Mucosa of rectum (tissue), 2 donors: ENCODE measurements around the gene MMP28.

Experiments used
- H3K27ac ChIP-seq, 2 donors: one replicate each; pipeline ENCODE4 v1.7.0; 2013; ENCODE audit warnings: inconsistent platforms in 2 of 2, low read depth in 2 of 2, low read length in 2 of 2
- H3K27me3 ChIP-seq, 2 donors: one replicate each; pipeline ENCODE4 v1.7.0; 2013; ENCODE audit warnings: low read length in 2 of 2; ENCODE audit not compliant: control insufficient read depth in 2 of 2, insufficient read depth in 2 of 2
- H3K36me3 ChIP-seq, 2 donors: one replicate each; pipeline ENCODE4 v1.7.0; 2013; ENCODE audit warnings: low read length in 2 of 2; ENCODE audit not compliant: control insufficient read depth in 2 of 2, insufficient read depth in 2 of 2
- H3K4me1 ChIP-seq, 2 donors: one replicate each; pipeline ENCODE4 v1.7.0; 2013; ENCODE audit warnings: low read length in 2 of 2, mild to moderate bottlenecking in 1 of 2; ENCODE audit not compliant: control insufficient read depth in 2 of 2, insufficient read depth in 2 of 2
- H3K4me3 ChIP-seq, 2 donors: one replicate each; pipeline ENCODE4 v1.7.0; 2013; ENCODE audit warnings: low read length in 2 of 2
- H3K9ac ChIP-seq, 2 donors: one replicate each; pipeline ENCODE4 v1.7.0; 2013; ENCODE audit warnings: low read length in 2 of 2, low read depth in 1 of 2, mild to moderate bottlenecking in 1 of 2
- H3K9me3 ChIP-seq, 2 donors: one replicate each; pipeline ENCODE4 v1.7.0; 2013; ENCODE audit warnings: low read length in 2 of 2; ENCODE audit not compliant: control insufficient read depth in 2 of 2
- donor health status: healthy.
- donor health status: Normal muscosa, but diverticular disease.

MMP28 gene

GRCh38 chr17:35816723-35817122, 21.3 kb upstream of the MMP28 start:
- Histone ChIP-seq H3K4me1 (peaks cover 0 to 2% of the 10 kb centered on the region in 2 donors), H3K9me3 (no peaks in the 10 kb centered on the region), H3K36me3 (peaks cover 10 to 11% of the 10 kb centered on the region in 2 donors), H3K27me3 (no peaks in the 10 kb centered on the region), H3K27ac (no peak overlapping the region), H3K4me3 (no peak overlapping the region), H3K9ac (no peak overlapping the region)

DNA sequence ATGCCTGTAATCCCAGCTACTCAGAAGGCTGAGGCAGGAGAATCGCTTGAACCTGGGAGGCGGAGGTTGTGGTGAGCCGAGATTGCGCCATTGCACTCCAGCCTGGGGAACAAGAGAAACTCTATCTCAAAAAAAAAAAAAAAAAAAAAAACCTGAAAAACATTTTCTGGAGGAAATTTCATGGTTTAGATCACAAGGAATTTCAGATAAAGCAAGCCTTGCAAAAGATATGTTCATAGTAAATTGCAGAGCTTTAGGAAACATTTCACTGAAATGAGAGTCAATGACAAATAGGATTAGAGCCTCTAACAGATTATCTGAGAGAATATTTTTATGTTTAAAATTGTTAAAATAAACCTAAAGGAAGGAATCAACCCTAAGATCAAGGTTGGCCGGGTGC, 17.0 kb upstream of the MMP28 start:
- Histone ChIP-seq H3K9ac (no peak overlapping the region), H3K27ac (no peak overlapping the region), H3K9me3 (no peaks in the 10 kb centered on the region), H3K36me3 (peaks cover 0 to 3% of the 10 kb centered on the region in 2 donors), H3K27me3 (no peaks in the 10 kb centered on the region), H3K4me1 (peaks cover 17 to 18% of the 10 kb centered on the region in 2 donors), H3K4me3 (no peak overlapping the region)

- peaks cover 0 to 3% of the 10 kb centered on the region in 2 donors for H3K36me3 ChIP-seq
- no peak overlapping the region for H3K9ac ChIP-seq
- H3K9me3 ChIP-seq: no peaks in the 10 kb centered on the region
- no peak overlapping the region for H3K27ac ChIP-seq
- H3K4me1 ChIP-seq: peaks cover 16 to 17% of the 10 kb centered on the region in 2 donors
- no peak overlapping the region for H3K4me3 ChIP-seq
- H3K27me3 ChIP-seq: no peaks in the 10 kb centered on the region
These were observed 16.3 kb upstream of the MMP28 start for GRCh38 chr17:35811759-35812158.

GRCh38 chr17:35809855-35810461, 14.5 kb upstream of the MMP28 start:
- Histone ChIP-seq H3K4me1 (peaks cover 16 to 17% of the 10 kb centered on the region in 2 donors), H3K36me3 (no peaks in the 10 kb centered on the region), H3K9ac (peak overlapping the region; percentile 88 to 96), H3K4me3 (peak overlapping the region; percentile 91 to 98), H3K9me3 (no peaks in the 10 kb centered on the region), H3K27me3 (no peaks in the 10 kb centered on the region), H3K27ac (peak overlapping the region; percentile 94 to 96)

DNA sequence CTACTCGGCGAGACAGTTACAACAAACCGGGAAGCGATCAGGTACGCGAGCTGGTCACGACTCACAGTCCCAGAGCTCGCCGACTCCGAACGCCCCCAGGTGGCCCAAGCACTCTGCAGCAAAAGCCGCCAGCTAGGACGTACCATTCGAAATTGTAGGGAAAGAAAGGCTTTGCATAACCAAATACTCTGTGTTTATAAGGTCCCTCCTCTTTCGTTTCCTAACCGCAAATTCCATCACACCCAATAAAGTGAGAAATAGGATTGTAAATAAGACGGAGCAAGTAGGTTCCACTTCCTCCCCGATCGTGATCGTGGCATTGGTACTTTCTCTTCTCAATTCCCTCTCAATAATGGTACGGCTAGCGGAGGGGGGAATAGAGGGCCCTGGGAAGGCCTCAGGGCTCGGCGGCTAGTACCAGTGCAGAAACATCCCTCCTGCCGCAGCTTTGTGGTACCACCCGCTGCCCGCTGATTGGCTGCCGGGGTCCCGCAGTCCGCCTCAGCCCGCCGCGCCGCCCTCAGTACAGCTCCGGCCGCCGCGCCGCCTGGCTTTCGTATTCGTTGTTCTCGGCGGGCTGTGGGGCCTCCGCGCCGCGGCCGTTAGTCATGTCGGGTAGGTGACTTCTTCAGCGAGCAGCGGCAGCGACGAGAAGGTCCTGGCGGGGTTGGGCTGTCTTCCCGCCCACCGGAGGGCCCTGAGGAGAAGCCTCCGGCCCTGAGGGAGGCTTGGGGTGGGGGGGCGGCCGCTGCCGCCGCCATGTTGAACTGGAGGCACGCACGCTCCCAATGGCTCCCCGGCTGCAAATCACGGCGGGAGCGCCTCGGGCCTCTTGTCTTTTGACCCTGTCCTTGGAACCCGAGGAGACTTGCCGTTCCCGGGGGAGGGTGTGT, 13.8 kb upstream of the MMP28 start, which contains the start of gene TAF15:
TAF15 (plus strand) TSS at position 523 of the 893 bp plus-strand sequence; CDS start at position 609, 86 bp downstream.
- H3K4me1 ChIP-seq: peaks cover 16 to 17% of the 10 kb centered on the region in 2 donors
- H3K9me3 ChIP-seq: no peaks in the 10 kb centered on the region
- H3K27ac ChIP-seq: peak within 1 kb of the TSS; percentile 94 to 96
- no peaks in the 10 kb centered on the region for H3K36me3 ChIP-seq
- peak within 1 kb of the TSS; percentile 88 to 96 for H3K9ac ChIP-seq
- no peaks in the 10 kb centered on the region for H3K27me3 ChIP-seq
- peak within 1 kb of the TSS; percentile 91 to 98 for H3K4me3 ChIP-seq

DNA sequence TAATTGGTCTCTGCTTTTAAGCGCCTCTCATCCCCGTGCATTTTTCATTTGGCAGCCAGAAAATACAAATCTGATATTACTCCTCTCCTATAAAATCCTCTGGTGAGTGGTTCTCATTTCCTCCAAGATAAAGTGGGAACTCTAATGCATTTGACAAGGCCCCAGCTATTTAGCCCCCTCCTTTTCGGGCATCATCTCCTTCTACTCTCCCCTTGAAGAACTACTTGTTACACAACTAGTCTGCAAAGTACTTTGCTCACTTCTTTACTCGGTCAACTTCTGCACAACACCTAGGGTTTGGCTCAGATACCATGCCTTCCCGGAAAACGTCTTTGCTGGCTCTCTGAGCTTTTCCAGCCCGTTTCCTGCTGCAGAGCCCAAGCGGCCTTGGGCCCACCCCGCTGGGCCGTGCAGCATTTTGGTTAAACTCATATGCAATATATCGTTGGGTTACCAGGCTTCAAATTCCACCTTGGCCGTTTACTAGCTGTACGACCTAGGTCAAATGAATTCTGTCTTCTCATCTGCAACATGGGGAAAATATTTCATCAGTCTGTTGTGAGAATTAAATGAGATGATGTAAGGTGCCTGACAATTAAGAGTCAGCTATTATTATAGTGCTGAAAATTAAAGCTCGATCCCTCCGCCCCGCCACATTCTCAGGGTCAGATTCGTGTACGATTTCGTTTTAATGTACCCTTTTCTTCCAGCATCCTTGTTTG, 13.0 kb upstream of the MMP28 start:
- no peaks in the 10 kb centered on the region for H3K27me3 ChIP-seq
- peak overlapping the region; percentile 91 to 98 for H3K4me3 ChIP-seq
- H3K27ac ChIP-seq: peak overlapping the region; percentile 94 to 96
- no peaks in the 10 kb centered on the region for H3K36me3 ChIP-seq
- H3K9me3 ChIP-seq: no peaks in the 10 kb centered on the region
- H3K9ac ChIP-seq: peak overlapping the region; percentile 88 to 96
- H3K4me1 ChIP-seq: peaks cover 16 to 17% of the 10 kb centered on the region in 2 donors

- H3K4me1 ChIP-seq: peaks cover 16 to 17% of the 10 kb centered on the region in 2 donors
- no peaks in the 10 kb centered on the region for H3K36me3 ChIP-seq
- H3K9ac ChIP-seq: no peak overlapping the region
- H3K9me3 ChIP-seq: no peaks in the 10 kb centered on the region
- H3K27me3 ChIP-seq: no peaks in the 10 kb centered on the region
- H3K4me3 ChIP-seq: no peak overlapping the region
- H3K27ac ChIP-seq: no peak overlapping the region
These were observed 12.1 kb upstream of the MMP28 start for GRCh38 chr17:35807371-35808144.

DNA sequence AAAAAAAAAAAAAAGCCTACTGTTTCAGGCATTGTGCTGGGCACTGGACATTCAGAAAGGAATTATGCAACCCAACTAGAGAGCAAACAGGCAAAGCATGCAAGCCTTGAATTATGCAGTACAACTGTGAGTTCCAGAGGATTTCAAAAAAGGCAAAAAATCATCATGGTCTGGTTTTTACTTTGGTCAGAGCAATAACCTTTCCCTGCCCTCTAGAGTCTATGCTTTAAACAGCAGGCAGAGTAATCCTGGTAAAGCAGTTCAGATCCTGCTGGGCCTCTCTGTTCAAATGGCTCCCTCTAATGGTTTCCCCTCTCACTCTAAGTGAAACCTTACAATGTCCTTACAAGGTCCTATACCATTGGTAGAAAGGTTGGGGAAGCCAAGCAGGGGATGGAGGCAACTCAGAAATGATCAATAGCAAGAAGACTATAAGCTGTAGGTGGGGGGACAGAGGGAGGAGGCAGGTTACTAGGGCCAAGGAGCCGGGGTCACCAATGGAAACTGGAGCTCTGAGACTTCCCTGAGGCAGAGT, 9.3 kb upstream of the MMP28 start:
- Histone ChIP-seq H3K4me3 (no peak overlapping the region), H3K36me3 (no peaks in the 10 kb centered on the region), H3K27ac (no peak overlapping the region), H3K9ac (no peak overlapping the region), H3K9me3 (no peaks in the 10 kb centered on the region), H3K27me3 (no peaks in the 10 kb centered on the region), H3K4me1 (peaks cover 17 to 26% of the 10 kb centered on the region in 2 donors)

DNA sequence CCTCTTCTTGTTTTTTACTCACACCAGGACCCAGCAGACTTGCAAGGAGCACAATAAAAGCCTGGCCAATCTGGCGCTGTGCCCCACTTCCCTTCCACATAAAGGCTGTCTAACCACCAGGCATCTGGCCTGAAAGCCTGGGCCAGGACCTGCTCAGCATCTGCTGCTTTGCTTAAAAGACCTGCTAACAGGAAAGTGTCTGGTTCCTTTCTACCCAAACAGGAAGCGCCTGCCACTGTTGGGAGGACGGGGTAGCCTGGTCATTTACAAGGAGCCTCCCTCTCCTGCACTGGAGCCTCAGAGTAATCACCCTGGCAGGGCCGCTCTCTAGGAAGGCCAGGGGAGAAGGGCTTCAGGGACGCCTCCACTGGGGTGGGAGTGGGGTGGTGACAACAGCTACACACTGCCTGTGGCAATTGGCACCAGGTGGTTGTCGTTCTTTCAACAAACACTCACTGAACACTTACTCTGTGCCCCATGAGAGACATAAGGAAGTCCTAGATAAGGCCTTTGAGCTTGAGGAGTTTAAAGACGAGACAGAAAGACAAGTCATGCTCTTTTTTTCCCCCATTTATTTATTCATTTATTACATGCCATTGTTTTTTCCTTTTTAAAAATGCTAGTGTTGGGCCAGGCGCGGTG, 6.3 kb upstream of the MMP28 start:
- Histone ChIP-seq H3K9ac (peak overlapping the region in 1 of 2 donors; percentile 47), H3K27ac (peak overlapping the region; percentile 73 to 74), H3K4me3 (no peak overlapping the region)

More for the DNA sequence above, 6.3 kb upstream of the MMP28 start:
- Histone ChIP-seq H3K4me1 (peaks cover 11 to 26% of the 10 kb centered on the region in 2 donors), H3K27me3 (no peaks in the 10 kb centered on the region), H3K9me3 (no peaks in the 10 kb centered on the region), H3K36me3 (no peaks in the 10 kb centered on the region)
